G401 (cell line): ENCODE measurements around the gene ANKRD62. TPM values are rescaled to one million over a fixed set of nuclear protein-coding genes. Genes with fewer than 3 reads are reported as not detected.

Experiments
- DNase-seq: peaks from one replicate; pipeline ENCODE4 v3.0.0-alpha.2; 2015; ENCODE audit warnings: low spot score
- in situ Hi-C: cut with HindIII; loops from 2 replicates; pipeline ENCODE4 v1.10.0; 2016; ENCODE audit warnings: low sequenced_read_pairs, mixed read lengths
- total RNA-seq: library from RNA; depleted of rRNA; stranded (reverse); fragments of >200 nt; shearing (Covaris generic); gene quantifications from 2 replicates; pipeline ENCODE4 v1.2.3, GENCODE V29; 2014; rRNA removed

The ANKRD62 gene
- not detected in 2 replicates for total RNA-seq

- in situ Hi-C loops, result no loop called here
- no peak for DNase-seq
These were observed at the start of gene ANKRD62 for GRCh38 chr18:12093520-12094257. TSS of gene ANKRD62 (plus strand) at chr18:12093843. CDS start at chr18:12094018, 175 bp downstream.

GRCh38 chr18:12044591-12044990 lies 49.1 kb upstream of the ANKRD62 start:
- in situ Hi-C loops, result no loop called here
- no peak for DNase-seq

- in situ Hi-C loops, result no loop called here
- no peak for DNase-seq
These were observed 47.4 kb upstream of the ANKRD62 start for GRCh38 chr18:12046046-12046750.

- DNase-seq, result no peak
- in situ Hi-C loops, result no loop called here
These were observed 46.8 kb upstream of the ANKRD62 start for GRCh38 chr18:12046751-12047335.

GRCh38 chr18:12048010-12048826 lies 45.4 kb upstream of the ANKRD62 start:
- no peak for DNase-seq
- in situ Hi-C loops, result no loop called here

- no peak for DNase-seq
- in situ Hi-C loops, result no loop called here
These were observed 44.8 kb upstream of the ANKRD62 start for GRCh38 chr18:12048827-12049175.

GRCh38 chr18:12049978-12050811 lies 43.4 kb upstream of the ANKRD62 start:
- in situ Hi-C loops, result no loop called here
- no peak for DNase-seq

- no peak for DNase-seq
- in situ Hi-C loops, result no loop called here
These were observed 40.8 kb upstream of the ANKRD62 start for GRCh38 chr18:12052866-12053265.

- in situ Hi-C loops, result no loop called here
- no peak for DNase-seq
These were observed 40.4 kb upstream of the ANKRD62 start for GRCh38 chr18:12053289-12053688.

GRCh38 chr18:12056034-12056883 lies 37.4 kb upstream of the ANKRD62 start:
- DNase-seq, result no peak
- in situ Hi-C loops, result no loop called here

- in situ Hi-C loops, result no loop called here
These were observed 36.7 kb upstream of the ANKRD62 start for GRCh38 chr18:12056884-12057402.

GRCh38 chr18:12057419-12058039 lies 36.1 kb upstream of the ANKRD62 start:
- in situ Hi-C loops, result no loop called here
- no peak for DNase-seq

More at GRCh38 chr18:12056884-12057402, 36.7 kb upstream of the ANKRD62 start:
- no peak for DNase-seq

- DNase-seq, result no peak
- in situ Hi-C loops, result no loop called here
These were observed 34.1 kb upstream of the ANKRD62 start for GRCh38 chr18:12059334-12060181.

- DNase-seq, result no peak
- in situ Hi-C loops, result no loop called here
These were observed 33.3 kb upstream of the ANKRD62 start for GRCh38 chr18:12060182-12060870.

GRCh38 chr18:12061685-12062084 lies 32.0 kb upstream of the ANKRD62 start:
- DNase-seq, result no peak

GRCh38 chr18:12062974-12063373 lies 30.7 kb upstream of the ANKRD62 start:
- no peak for DNase-seq
- in situ Hi-C loops, result no loop called here

More at GRCh38 chr18:12061685-12062084, 32.0 kb upstream of the ANKRD62 start:
- in situ Hi-C loops, result no loop called here
